Thoracic aorta (tissue), 2 donors: ENCODE results near the gene SCCPDH. TPM values are rescaled to one million over a fixed set of nuclear protein-coding genes. Genes with fewer than 3 reads are reported as not detected.
A peak's percentile ranks its signal among the peaks of the same experiment; 100 is the strongest.

Experiments
- ATAC-seq: fragments of 150-250 bp; one replicate; pipeline ENCODE4 v1.8.0; 2017; ENCODE audit warnings: low read depth; ENCODE audit not compliant: insufficient number of reproducible peaks, low FRiP score
- DNase-seq: peaks from one replicate; pipeline ENCODE4 v3.0.0-alpha.2; 2020; ENCODE audit warnings: low spot score
- H3K27ac ChIP-seq, 2 donors: fragments of 200-600 bp; sonication (generic); 1 replicate in 1 of 2; 2 replicates in 1 of 2; pipeline ENCODE4 v1.5.1; 2016; ENCODE audit warnings: mild to moderate bottlenecking in 2 of 2, moderate library complexity in 2 of 2
- H3K27me3 ChIP-seq: fragments of 200-600 bp; sonication (generic); replicated peaks from 2 replicates; pipeline ENCODE4 v1.6.0; 2016; ENCODE audit warnings: mild to moderate bottlenecking; ENCODE audit not compliant: insufficient read depth
- H3K36me3 ChIP-seq: fragments of 200-600 bp; sonication (generic); one replicate; pipeline ENCODE4 v1.5.1; 2016
- H3K4me1 ChIP-seq, 2 donors: fragments of 200-600 bp; sonication (generic); 1 replicate in 1 of 2; 2 replicates in 1 of 2; pipeline versions ENCODE4 v1.5.1 to v1.6.0; 2016; ENCODE audit warnings: low read depth in 2 of 2, mild to moderate bottlenecking in 1 of 2; ENCODE audit not compliant: control insufficient read depth in 1 of 2
- H3K4me3 ChIP-seq: fragments of 200-600 bp; sonication (generic); 2 replicates; pipeline ENCODE4 v1.5.1; 2016; ENCODE audit warnings: mild to moderate bottlenecking
- H3K9me3 ChIP-seq: fragments of 200-600 bp; sonication (generic); 2 replicates; pipeline ENCODE4 v1.5.1; 2016
- total RNA-seq, 2 donors: library from RNA; depleted of rRNA; stranded (reverse); fragments of >200 nt; gene quantifications; one replicate each; pipeline versions ENCODE4 v1.1.0 to v1.2.3, GENCODE V29; 2016
- TF ChIP-seq, protein P1 (sequence below): fragments of 200-600 bp; sonication (generic); IDR thresholded peaks from one replicate; pipeline ENCODE4 v1.5.1; 2019; ENCODE audit warnings: antibody characterized with exemption

Gene SCCPDH
- total RNA-seq, 2 donors from 2014 or later, result 12.8 to 14.4 TPM

DNA sequence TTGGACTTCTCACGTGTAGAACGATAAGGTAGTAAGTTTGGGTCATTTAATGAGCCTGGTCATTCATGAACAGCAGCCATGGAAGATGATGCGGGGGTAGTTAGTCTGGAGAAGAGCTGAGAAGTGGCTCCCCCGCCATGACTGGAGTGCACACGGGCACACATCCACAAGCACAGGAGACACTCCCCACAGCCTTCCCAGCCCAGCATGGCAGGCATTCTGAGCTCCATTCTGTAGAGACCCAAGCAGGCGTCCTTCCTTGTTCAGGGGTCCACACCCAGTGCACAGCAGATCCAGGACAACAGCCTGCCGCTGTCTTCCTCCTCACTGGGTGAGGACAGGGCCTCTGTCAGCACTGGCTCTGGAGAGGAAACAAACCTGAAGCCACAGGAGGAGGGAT, 57.0 kb downstream of the SCCPDH start:
- H3K36me3 ChIP-seq, result peaks cover 8% of the 10 kb centered on the region
- TF ChIP-seq, protein P1, sequence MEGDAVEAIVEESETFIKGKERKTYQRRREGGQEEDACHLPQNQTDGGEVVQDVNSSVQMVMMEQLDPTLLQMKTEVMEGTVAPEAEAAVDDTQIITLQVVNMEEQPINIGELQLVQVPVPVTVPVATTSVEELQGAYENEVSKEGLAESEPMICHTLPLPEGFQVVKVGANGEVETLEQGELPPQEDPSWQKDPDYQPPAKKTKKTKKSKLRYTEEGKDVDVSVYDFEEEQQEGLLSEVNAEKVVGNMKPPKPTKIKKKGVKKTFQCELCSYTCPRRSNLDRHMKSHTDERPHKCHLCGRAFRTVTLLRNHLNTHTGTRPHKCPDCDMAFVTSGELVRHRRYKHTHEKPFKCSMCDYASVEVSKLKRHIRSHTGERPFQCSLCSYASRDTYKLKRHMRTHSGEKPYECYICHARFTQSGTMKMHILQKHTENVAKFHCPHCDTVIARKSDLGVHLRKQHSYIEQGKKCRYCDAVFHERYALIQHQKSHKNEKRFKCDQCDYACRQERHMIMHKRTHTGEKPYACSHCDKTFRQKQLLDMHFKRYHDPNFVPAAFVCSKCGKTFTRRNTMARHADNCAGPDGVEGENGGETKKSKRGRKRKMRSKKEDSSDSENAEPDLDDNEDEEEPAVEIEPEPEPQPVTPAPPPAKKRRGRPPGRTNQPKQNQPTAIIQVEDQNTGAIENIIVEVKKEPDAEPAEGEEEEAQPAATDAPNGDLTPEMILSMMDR, result no peak
- H3K27ac ChIP-seq, result no peak overlapping the region
- H3K9me3 ChIP-seq, result no peaks in the 10 kb centered on the region
- DNase-seq (no peak), ATAC-seq (no peak)
- H3K4me1 ChIP-seq, result no peaks in the 10 kb centered on the region
- H3K27me3 ChIP-seq, result no peaks in the 10 kb centered on the region
- no peak overlapping the region for H3K4me3 ChIP-seq

DNA sequence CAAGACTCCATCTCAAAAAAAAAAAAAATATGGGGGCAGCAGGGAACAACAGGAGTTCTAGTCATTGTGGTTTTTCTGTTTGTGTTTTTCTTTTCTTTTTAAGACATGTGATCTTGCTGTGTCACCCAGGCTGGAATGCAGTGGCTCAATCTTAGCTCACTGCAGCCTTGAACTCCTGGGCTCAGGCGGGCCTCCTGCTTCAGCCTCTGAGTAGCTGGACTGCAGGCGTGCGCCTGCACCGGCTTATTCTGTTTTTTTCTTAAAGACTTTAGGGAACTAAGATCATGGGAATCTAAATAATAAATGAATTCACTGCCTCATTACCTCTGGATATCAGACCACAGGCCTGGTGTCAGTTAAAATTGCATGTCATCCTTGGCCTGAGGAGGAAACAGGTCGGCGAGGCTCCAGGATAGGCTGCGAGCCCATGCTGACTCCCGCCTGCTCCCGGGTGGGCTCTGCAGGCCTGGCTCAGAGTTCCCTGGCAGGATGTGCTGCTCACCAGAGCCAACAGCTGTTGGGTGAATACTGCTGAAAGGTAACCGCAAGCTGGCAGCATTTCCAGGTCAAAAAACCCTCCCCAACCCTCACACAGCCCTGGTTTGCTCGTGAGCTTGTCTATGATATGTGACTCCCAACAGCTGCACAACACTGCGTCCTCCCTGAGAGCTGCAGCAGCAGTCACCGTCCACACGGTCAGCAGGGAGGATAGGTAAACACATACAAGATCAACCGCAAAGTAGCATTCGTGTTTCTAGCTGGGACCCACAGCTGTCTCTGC, 58.1 kb downstream of the SCCPDH start:
- H3K27ac ChIP-seq, result no peak overlapping the region
- no peak for DNase-seq
- no peak for ATAC-seq
- H3K9me3 ChIP-seq, result no peaks in the 10 kb centered on the region
- H3K4me3 ChIP-seq, result no peak overlapping the region
- H3K36me3 ChIP-seq, result no peaks in the 10 kb centered on the region
- no peaks in the 10 kb centered on the region for H3K27me3 ChIP-seq
- TF ChIP-seq, protein P1, result no peak
- no peaks in the 10 kb centered on the region for H3K4me1 ChIP-seq

DNA sequence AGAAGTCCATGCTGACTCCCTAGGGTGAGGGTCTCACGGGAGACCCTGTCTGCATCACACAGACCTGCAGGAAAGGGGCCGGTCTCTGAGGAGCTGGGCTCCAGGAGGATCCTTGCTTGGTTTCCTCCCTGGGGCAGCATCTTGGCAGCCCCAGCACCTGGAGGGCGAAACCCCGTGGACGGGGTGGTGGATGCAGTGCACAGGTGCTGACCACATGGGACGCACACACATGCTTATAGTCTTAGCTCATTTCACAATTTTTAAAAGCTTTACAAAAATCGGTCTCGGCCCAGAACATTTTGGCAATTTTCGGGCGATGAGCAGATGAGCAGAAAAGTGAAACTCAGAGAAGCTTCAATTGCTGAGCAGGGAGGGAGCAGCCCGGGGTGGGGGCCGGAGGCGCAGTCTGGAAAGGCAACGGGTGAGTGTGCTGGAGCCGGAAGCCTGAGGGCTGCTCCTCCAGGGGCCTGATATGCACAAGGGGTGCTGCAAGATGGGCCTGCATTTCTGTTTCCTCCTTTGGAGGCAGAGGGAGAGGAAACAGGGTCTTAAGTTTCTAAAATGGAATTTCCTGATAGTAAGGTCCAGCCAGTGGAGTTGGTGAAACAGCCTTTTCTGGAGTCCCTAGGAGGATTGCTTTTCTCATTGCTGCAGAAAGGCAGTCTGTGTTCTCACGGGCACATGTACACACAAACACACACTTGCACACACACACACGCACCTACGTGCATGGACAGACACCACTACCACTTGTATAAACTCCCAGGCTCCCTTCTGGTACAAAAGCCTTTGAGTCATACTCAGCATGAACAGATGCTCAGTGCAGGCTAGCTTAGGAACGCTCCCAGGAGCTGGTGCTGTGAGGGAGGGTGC, 60.6 kb downstream of the SCCPDH start:
- Histone ChIP-seq H3K27me3 (no peaks in the 10 kb centered on the region), H3K4me1 (peaks cover 0 to 8% of the 10 kb centered on the region in 2 donors), H3K9me3 (no peaks in the 10 kb centered on the region), H3K36me3 (no peaks in the 10 kb centered on the region), H3K4me3 (peak overlapping the region; percentile 16), H3K27ac (no peak overlapping the region)
- ATAC-seq (no peak), DNase-seq (no peak)
- TF ChIP-seq, protein P1, result no peak

DNA sequence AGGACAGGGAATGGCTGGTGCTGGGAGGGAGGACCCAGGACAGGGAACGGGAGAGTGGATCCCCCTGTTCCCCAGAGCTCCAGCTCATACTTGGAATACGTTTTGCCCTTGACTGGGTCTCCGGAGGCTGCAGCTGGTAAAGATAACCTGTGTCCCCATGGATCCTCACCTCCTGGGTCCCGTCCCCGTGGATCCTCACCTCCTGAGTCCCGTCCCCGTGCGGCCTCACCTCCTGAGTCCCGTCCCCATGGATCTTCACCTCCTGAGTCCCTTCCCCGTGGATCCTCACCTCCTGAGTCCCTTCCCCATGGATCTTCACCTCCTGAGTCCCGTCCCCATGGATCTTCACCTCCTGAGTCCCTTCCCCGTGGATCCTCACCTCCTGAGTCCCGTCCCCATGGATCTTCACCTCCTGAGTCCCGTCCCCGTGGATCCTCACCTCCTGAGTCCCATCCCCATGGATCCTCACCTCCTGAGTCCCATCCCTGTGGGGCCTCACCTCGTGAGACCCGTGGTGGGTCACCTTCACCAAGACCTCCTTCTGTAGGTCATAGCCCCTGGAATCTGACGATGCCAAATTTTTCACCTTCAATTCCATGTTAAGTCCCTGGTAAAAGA, 61.4 kb downstream of the SCCPDH start:
- TF ChIP-seq, protein P1, result no peak
- Histone ChIP-seq H3K9me3 (no peaks in the 10 kb centered on the region), H3K27ac (no peak overlapping the region), H3K27me3 (no peaks in the 10 kb centered on the region), H3K4me3 (no peak overlapping the region), H3K36me3 (no peaks in the 10 kb centered on the region), H3K4me1 (peaks cover 0 to 8% of the 10 kb centered on the region in 2 donors)
- DNase-seq (no peak), ATAC-seq (no peak)
